HEK293 (cell line): Measurements from ENCODE around the gene EFCAB8.
"Not testable (repeated sequence)": the region's sequence is repeated elsewhere in the genome, so short reads cannot be mapped to it uniquely, and the experiment has no call there.

ENCODE experiments used
- BCL11A ChIP-seq: fragments of 450-650 bp; formaldehyde crosslinking; IDR thresholded peaks from 2 replicates; pipeline ENCODE4 v1.5.1; 2016; ENCODE audit warnings: low read depth, missing biosample characterization, missing genetic modification characterization
- CTCF ChIP-seq: fragments of 450-650 bp; formaldehyde crosslinking; IDR thresholded peaks from 2 replicates; pipeline ENCODE4 v1.5.1; 2016; ENCODE audit warnings: missing biosample characterization, missing genetic modification characterization
- SALL2 ChIP-seq: fragments of 450-650 bp; formaldehyde crosslinking; IDR thresholded peaks from 2 replicates; pipeline ENCODE4 v1.5.0; 2017; ENCODE audit warnings: missing biosample characterization, mild to moderate bottlenecking, missing genetic modification characterization, borderline replicate concordance
- SP2 ChIP-seq: fragments of 450-650 bp; formaldehyde crosslinking; IDR thresholded peaks from 2 replicates; pipeline ENCODE4 v1.5.1; 2016; ENCODE audit warnings: missing biosample characterization, missing genetic modification characterization
- TCF7L2 ChIP-seq: IDR thresholded peaks from 2 replicates; pipeline ENCODE4 v1.6.1; 2011; ENCODE audit warnings: low read depth, mild to moderate bottlenecking, inconsistent platforms, low read length, moderate library complexity, borderline replicate concordance
- ZBTB11 ChIP-seq: fragments of 450-650 bp; formaldehyde crosslinking; conservative IDR thresholded peaks from 2 replicates; pipeline ENCODE4 v1.5.1; 2016; ENCODE audit warnings: low read depth, missing biosample characterization, missing genetic modification characterization
- ZBTB44 ChIP-seq: fragments of 450-650 bp; IDR thresholded peaks from 2 replicates; pipeline ENCODE4 v1.5.1; 2018; ENCODE audit warnings: missing biosample characterization, mild to moderate bottlenecking, missing genetic modification characterization
- ZFP37 ChIP-seq: fragments of 450-650 bp; formaldehyde crosslinking; IDR thresholded peaks from 2 replicates; pipeline ENCODE4 v1.5.1; 2016; ENCODE audit warnings: missing biosample characterization, missing genetic modification characterization
- ZNF133 ChIP-seq: fragments of 450-650 bp; formaldehyde crosslinking; IDR thresholded peaks from 2 replicates; pipeline ENCODE4 v1.5.1; 2016; ENCODE audit warnings: missing biosample characterization, missing genetic modification characterization
- ZNF530 ChIP-seq: fragments of 450-650 bp; formaldehyde crosslinking; IDR thresholded peaks from 2 replicates; pipeline ENCODE4 v1.5.1; 2016; ENCODE audit warnings: low read depth, missing biosample characterization, missing genetic modification characterization
- ZNF580 ChIP-seq: fragments of 450-650 bp; formaldehyde crosslinking; IDR thresholded peaks from 2 replicates; pipeline ENCODE4 v1.5.1; 2016; ENCODE audit warnings: missing biosample characterization, missing genetic modification characterization
- ZNF660 ChIP-seq: fragments of 450-650 bp; IDR thresholded peaks from 2 replicates; pipeline ENCODE4 v1.5.1; 2018; ENCODE audit warnings: missing biosample characterization, mild to moderate bottlenecking, missing genetic modification characterization
- TF ChIP-seq, protein P1 (sequence below): fragments of 450-650 bp; formaldehyde crosslinking; IDR thresholded peaks from 2 replicates; pipeline ENCODE4 v1.5.1; 2016; ENCODE audit warnings: missing biosample characterization, missing genetic modification characterization
- TF ChIP-seq, protein P2 (sequence below): fragments of 450-650 bp; formaldehyde crosslinking; IDR thresholded peaks from 2 replicates; pipeline ENCODE4 v1.5.1; 2016; ENCODE audit warnings: missing biosample characterization, missing genetic modification characterization

GRCh38 chr20:32974204-32975064 is 115.7 kb downstream of the EFCAB8 start:
- TF ChIP-seq CTCF (tag by site-specific recombination); ZBTB11; ZNF133 (tag by site-specific recombination); SP2; ZNF580 (tag by site-specific recombination); ZFP37; TCF7L2; ZNF660; ZNF530 (tag by site-specific recombination); SALL2; ZBTB44; BCL11A: not testable (repeated sequence)
- TF ChIP-seq, protein P1, sequence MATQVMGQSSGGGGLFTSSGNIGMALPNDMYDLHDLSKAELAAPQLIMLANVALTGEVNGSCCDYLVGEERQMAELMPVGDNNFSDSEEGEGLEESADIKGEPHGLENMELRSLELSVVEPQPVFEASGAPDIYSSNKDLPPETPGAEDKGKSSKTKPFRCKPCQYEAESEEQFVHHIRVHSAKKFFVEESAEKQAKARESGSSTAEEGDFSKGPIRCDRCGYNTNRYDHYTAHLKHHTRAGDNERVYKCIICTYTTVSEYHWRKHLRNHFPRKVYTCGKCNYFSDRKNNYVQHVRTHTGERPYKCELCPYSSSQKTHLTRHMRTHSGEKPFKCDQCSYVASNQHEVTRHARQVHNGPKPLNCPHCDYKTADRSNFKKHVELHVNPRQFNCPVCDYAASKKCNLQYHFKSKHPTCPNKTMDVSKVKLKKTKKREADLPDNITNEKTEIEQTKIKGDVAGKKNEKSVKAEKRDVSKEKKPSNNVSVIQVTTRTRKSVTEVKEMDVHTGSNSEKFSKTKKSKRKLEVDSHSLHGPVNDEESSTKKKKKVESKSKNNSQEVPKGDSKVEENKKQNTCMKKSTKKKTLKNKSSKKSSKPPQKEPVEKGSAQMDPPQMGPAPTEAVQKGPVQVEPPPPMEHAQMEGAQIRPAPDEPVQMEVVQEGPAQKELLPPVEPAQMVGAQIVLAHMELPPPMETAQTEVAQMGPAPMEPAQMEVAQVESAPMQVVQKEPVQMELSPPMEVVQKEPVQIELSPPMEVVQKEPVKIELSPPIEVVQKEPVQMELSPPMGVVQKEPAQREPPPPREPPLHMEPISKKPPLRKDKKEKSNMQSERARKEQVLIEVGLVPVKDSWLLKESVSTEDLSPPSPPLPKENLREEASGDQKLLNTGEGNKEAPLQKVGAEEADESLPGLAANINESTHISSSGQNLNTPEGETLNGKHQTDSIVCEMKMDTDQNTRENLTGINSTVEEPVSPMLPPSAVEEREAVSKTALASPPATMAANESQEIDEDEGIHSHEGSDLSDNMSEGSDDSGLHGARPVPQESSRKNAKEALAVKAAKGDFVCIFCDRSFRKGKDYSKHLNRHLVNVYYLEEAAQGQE (tag by site-specific recombination) = not testable (repeated sequence)
- TF ChIP-seq, protein P2, sequence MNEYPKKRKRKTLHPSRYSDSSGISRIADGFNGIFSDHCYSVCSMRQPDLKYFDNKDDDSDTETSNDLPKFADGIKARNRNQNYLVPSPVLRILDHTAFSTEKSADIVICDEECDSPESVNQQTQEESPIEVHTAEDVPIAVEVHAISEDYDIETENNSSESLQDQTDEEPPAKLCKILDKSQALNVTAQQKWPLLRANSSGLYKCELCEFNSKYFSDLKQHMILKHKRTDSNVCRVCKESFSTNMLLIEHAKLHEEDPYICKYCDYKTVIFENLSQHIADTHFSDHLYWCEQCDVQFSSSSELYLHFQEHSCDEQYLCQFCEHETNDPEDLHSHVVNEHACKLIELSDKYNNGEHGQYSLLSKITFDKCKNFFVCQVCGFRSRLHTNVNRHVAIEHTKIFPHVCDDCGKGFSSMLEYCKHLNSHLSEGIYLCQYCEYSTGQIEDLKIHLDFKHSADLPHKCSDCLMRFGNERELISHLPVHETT (tag by site-specific recombination) = not testable (repeated sequence)
